Sigmoid colon (tissue), 4 donors: ENCODE measurements around the gene SYCP1.

Experiments used
- EP300 ChIP-seq, 4 donors: sonication (generic); formaldehyde crosslinking; IDR thresholded peaks; one replicate each; pipeline ENCODE4 v1.6.1; 2017; ENCODE audit warnings: antibody characterized with exemption in 4 of 4
- POLR2A ChIP-seq, 2 donors: fragments of 450-650 bp; IDR thresholded peaks; one replicate each; pipeline ENCODE4 v1.6.1; 2016; ENCODE audit warnings: antibody characterized with exemption in 2 of 2, mild to moderate bottlenecking in 2 of 2, moderate library complexity in 2 of 2
- TF ChIP-seq, protein P1 (sequence below), 4 experiments: fragments of 450-650 bp in 3 of 4; fragments of 200-600 bp in 1 of 4; IDR thresholded peaks; one replicate each; pipeline ENCODE4 v1.5.1; 2016 to 2019; ENCODE audit warnings: antibody characterized with exemption in 4 of 4, mild to moderate bottlenecking in 3 of 4, moderate library complexity in 2 of 4

DNA sequence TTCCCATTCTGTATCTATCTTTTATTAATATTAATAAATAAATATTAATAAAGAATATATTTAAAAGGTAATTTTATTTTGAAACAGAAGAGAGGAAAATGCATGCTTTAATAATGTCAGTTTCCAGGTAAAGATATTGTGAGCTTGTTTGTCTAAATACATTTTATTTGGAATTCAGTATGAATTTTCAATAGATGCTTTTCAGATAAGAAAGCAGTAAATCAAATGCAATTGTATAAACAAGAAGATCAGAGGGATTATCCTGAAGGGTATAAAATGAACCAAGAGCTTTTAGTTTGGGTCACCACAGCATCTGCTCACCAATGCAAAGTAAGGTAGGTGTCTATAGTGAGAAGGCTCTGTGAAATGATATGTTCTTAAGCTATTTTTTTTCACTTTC lies 174.9 kb downstream of the SYCP1 start, which contains the start of gene TSHB:
- TF ChIP-seq, protein P1, sequence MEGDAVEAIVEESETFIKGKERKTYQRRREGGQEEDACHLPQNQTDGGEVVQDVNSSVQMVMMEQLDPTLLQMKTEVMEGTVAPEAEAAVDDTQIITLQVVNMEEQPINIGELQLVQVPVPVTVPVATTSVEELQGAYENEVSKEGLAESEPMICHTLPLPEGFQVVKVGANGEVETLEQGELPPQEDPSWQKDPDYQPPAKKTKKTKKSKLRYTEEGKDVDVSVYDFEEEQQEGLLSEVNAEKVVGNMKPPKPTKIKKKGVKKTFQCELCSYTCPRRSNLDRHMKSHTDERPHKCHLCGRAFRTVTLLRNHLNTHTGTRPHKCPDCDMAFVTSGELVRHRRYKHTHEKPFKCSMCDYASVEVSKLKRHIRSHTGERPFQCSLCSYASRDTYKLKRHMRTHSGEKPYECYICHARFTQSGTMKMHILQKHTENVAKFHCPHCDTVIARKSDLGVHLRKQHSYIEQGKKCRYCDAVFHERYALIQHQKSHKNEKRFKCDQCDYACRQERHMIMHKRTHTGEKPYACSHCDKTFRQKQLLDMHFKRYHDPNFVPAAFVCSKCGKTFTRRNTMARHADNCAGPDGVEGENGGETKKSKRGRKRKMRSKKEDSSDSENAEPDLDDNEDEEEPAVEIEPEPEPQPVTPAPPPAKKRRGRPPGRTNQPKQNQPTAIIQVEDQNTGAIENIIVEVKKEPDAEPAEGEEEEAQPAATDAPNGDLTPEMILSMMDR (IDR thresholded peaks at IDR 0.05) = no peak
- no peak for TF ChIP-seq EP300 (IDR thresholded peaks at IDR 0.05)
- TF ChIP-seq POLR2A (IDR thresholded peaks at IDR 0.05) = no peak
